GM12878 (cell line): ENCODE data around the gene GLS. TPM values are rescaled to one million over a fixed set of nuclear protein-coding genes. Genes with fewer than 3 reads are reported as not detected.
"Not testable (repeated sequence)": the region's sequence is repeated elsewhere in the genome, so short reads cannot be mapped to it uniquely, and the experiment has no call there.

Experiments used
- ATAC-seq: fragments of 200-7000 bp; cut with Tn5 transposase; 3 replicates; pipeline ENCODE4 v1.9.1; 2020; ENCODE audit warnings: mild to moderate bottlenecking, moderate library complexity
- BruUV-seq: library from RNA; stranded (reverse); fragments of 400-500 nt; replicated peaks from 2 replicates; lab custom pipeline; 2021; lab: Mats Ljungman, UMichigan
- CTCF ChIA-PET: fragments of 300-600 bp; sonication (Branson Sonifier 250); formaldehyde crosslinking; extraction: SDS; loops from one replicate; lab custom pipeline; 2021; ENCODE audit warnings: inconsistent platforms; lab: Yijun Ruan, JAX
- POLR2A ChIA-PET: fragments of 350-600 bp; formaldehyde crosslinking; extraction: SDS; loops from one replicate; lab custom pipeline; 2021; ENCODE audit warnings: inconsistent platforms; lab: Charles Lee
- RAD21 ChIA-PET: fragments of 300-600 bp; sonication (Branson Sonifier 250); formaldehyde crosslinking; loops from one replicate; lab custom pipeline; 2023; ENCODE audit warnings: antibody characterized with exemption; ENCODE audit not compliant: unreplicated experiment; lab: Charles Lee
- SMC1A ChIA-PET: fragments of 300-600 bp; sonication (Branson Sonifier 250); formaldehyde crosslinking; loops from one replicate; lab custom pipeline; 2023; ENCODE audit not compliant: unreplicated experiment, uncharacterized antibody; lab: Charles Lee
- DNase-seq: peaks from one replicate; pipeline ENCODE4 v3.0.0-alpha.2; 2011; ENCODE audit warnings: low read depth, low spot score
- FAIRE-seq: peaks from 3 replicates; lab custom pipeline; 2011; peaks lifted over from hg19 to GRCh38; lab: Jason Lieb, UNC
- H2AFZ ChIP-seq: 2 replicates; pipeline ENCODE4 v1.6.0; 2011; ENCODE audit warnings: low read depth, low read length, control low read depth; ENCODE audit not compliant: control insufficient read depth
- H3K27ac ChIP-seq: 2 replicates; pipeline ENCODE4 v1.5.1; 2011; ENCODE audit warnings: control low read depth; ENCODE audit not compliant: control insufficient read depth, insufficient read depth
- H3K27me3 ChIP-seq, 2 experiments: replicated peaks in 1 of 2; 2 replicates each; pipeline versions ENCODE4 v1.6.0 to v1.6.1; 2011; ENCODE audit warnings: low read length in 1 of 2; ENCODE audit not compliant: control insufficient read depth in 2 of 2, insufficient read depth in 2 of 2
- H3K36me3 ChIP-seq, 2 experiments: 2 replicates each; pipeline ENCODE4 v1.5.1; 2011; ENCODE audit warnings: low read length in 1 of 2; ENCODE audit not compliant: control insufficient read depth in 2 of 2, insufficient read depth in 2 of 2
- H3K4me1 ChIP-seq: 2 replicates; pipeline ENCODE4 v1.6.1; 2011; ENCODE audit warnings: mild to moderate bottlenecking, low read length, moderate library complexity, mixed read lengths; ENCODE audit not compliant: control insufficient read depth, insufficient read depth
- H3K4me2 ChIP-seq: 2 replicates; pipeline ENCODE4 v1.6.0; 2011; ENCODE audit warnings: control low read depth; ENCODE audit not compliant: control insufficient read depth, insufficient read depth
- H3K4me3 ChIP-seq: fragments of 200-600 bp; sonication (generic); 2 replicates; pipeline ENCODE4 v1.5.1; 2016
- H3K79me2 ChIP-seq: 2 replicates; pipeline ENCODE4 v1.6.0; 2011; ENCODE audit warnings: low read length; ENCODE audit not compliant: control insufficient read depth, insufficient read depth
- H3K9ac ChIP-seq: 2 replicates; pipeline ENCODE4 v1.8.0; 2011; ENCODE audit warnings: low read length, control low read depth, mixed read lengths; ENCODE audit not compliant: control insufficient read depth, insufficient read depth
- H3K9me3 ChIP-seq: replicated peaks from 3 replicates; pipeline ENCODE4 v1.5.1; 2011; ENCODE audit warnings: mild to moderate bottlenecking, low read length; ENCODE audit not compliant: control insufficient read depth, insufficient read depth
- H4K20me1 ChIP-seq: 2 replicates; pipeline ENCODE4 v1.6.0; 2011; ENCODE audit not compliant: control insufficient read depth, insufficient read depth
- BHLHE40 ChIP-seq, 2 experiments: fragments of 450-650 bp in 1 of 2; IDR thresholded peaks; 2 replicates each; pipeline ENCODE4 v1.6.1; 2011 to 2017; ENCODE audit warnings: low read depth in 2 of 2, borderline replicate concordance in 1 of 2, improper control_type of control experiment in 1 of 2, low read length in 1 of 2, mild to moderate bottlenecking in 1 of 2
- HSF1 ChIP-seq: fragments of 150-350 bp; IDR thresholded peaks from 2 replicates; pipeline ENCODE4 v1.6.1; 2014; ENCODE audit warnings: mild to moderate bottlenecking, low read depth, low read length
- JUND ChIP-seq: IDR thresholded peaks from 2 replicates; pipeline ENCODE4 v1.6.1; 2012; ENCODE audit warnings: low read depth, mild to moderate bottlenecking, low read length, improper control_type of control experiment, moderate library complexity
- PAX8 ChIP-seq: fragments of 450-650 bp; IDR thresholded peaks from 2 replicates; pipeline ENCODE4 v1.6.1; 2017; ENCODE audit warnings: mild to moderate bottlenecking, moderate library complexity
- POLR2AphosphoS2 ChIP-seq: IDR thresholded peaks from 2 replicates; pipeline ENCODE4 v1.6.1; 2011; ENCODE audit warnings: low read depth, mild to moderate bottlenecking, low read length, improper control_type of control experiment, moderate library complexity
- RB1 ChIP-seq: fragments of 450-650 bp; formaldehyde crosslinking; IDR thresholded peaks from 2 replicates; pipeline ENCODE4 v1.6.1; 2017; ENCODE audit warnings: mild to moderate bottlenecking, borderline replicate concordance
- RELA ChIP-seq: fragments of 450-650 bp; IDR thresholded peaks from 2 replicates; pipeline ENCODE4 v1.8.0; 2014; ENCODE audit warnings: borderline replicate concordance; ENCODE audit not compliant: partially characterized antibody
- SIN3A ChIP-seq: IDR thresholded peaks from 2 replicates; pipeline ENCODE4 v1.6.1; 2012; ENCODE audit warnings: low read depth, low read length, improper control_type of control experiment
- STAT3 ChIP-seq: IDR thresholded peaks from 2 replicates; pipeline ENCODE4 v1.6.1; 2011; ENCODE audit warnings: low read depth, low read length, improper control_type of control experiment
- WGBS: methylation state at CpG from one replicate; pipeline ENCODE4 v1.1.6; 2016; ENCODE audit warnings: low lambda C conversion rate; ENCODE audit not compliant: insufficient replicate concordance, insufficient coverage; ENCODE audit errors: missing lambda C conversion rate; 5-methylcytosine and 5-hydroxymethylcytosine counted together
- in situ Hi-C: fragments of 300-500 bp; cut with MboI; formaldehyde crosslinking; loops from 9 replicates; pipeline ENCODE4 v1.14.3; 2018; ENCODE audit warnings: mixed read lengths
- intact Hi-C: fragments of 100-400 bp; cut with micrococcal nuclease; formaldehyde crosslinking; loops from one replicate; pipeline ENCODE4 v1.14.2; 2022; ENCODE audit not compliant: unreplicated experiment
- polyA plus RNA-seq, 11 experiments: library from polyadenylated mRNA; depleted of rRNA in 4 of 11; unstranded in 6 of 11; stranded (reverse) in 5 of 11; fragments of >200 nt; fragmentation: Nextera tagmentation in 4 of 11; fragmentation: Illumina TruSeq in 1 of 11; extraction: Ambion mirVana in 4 of 11; extraction: Trizol in 1 of 11; gene quantifications; 1 replicate in 1 of 11; 2 replicates in 10 of 11; pipeline versions ENCODE4 v1.2.1 to v1.2.3, GENCODE V29; 2011 to 2016; ENCODE audit warnings: inconsistent platforms in 2 of 11, missing spikeins in 2 of 11, low read depth in 1 of 11
- total RNA-seq, 4 experiments: library from RNA; depleted of rRNA in 3 of 4; stranded (reverse); fragments of >200 nt in 3 of 4; fragmentation: Illumina TruSeq in 1 of 4; extraction: Trizol in 1 of 4; gene quantifications; 2 replicates each; pipeline versions ENCODE4 v1.2.1 to v1.2.3, GENCODE V29; 2013 to 2021

GLS gene
- total and polyA plus RNA-seq, 10 of the 15 experiments (the other 5 are each of a cell fraction or from before 2014, with no cell fraction given), result 15.7 to 145 (median 70.8) TPM

GRCh38 chr2:190869721-190870120 is 10.9 kb upstream of the GLS start:
- DNase-seq, result no peak
- FAIRE-seq, result no peak
- Histone ChIP-seq H3K79me2 (no peaks in the 10 kb centered on the region), H3K27ac (no peak overlapping the region), H3K9ac (no peak overlapping the region), H3K4me1 (no peaks in the 10 kb centered on the region), H3K4me3 (no peak overlapping the region), H3K4me2 (no peak overlapping the region), H3K9me3 (no peaks in the 10 kb centered on the region; the same call in 2 of the 3 replicates), H3K27me3 (no peaks in the 10 kb centered on the region), H4K20me1 (no peaks in the 10 kb centered on the region), H2AFZ (no peak overlapping the region), H3K36me3 (no peaks in the 10 kb centered on the region)
- in situ Hi-C loops, result no loop called here
- ATAC-seq, result no peak
- intact Hi-C loops, result no loop called here
- no TSS peak for BruUV-seq
- ChIA-PET RAD21 (interaction anchor here (1.5 kb wide), 1 partner anchor 17 kb away, joined by 3 read pairs; no protein-coding TSS in a partner anchor), POLR2A (no interaction called here), SMC1A (interaction anchor here (1.3 kb wide), 1 partner anchor 23 kb away, joined by 5 read pairs; no protein-coding TSS in a partner anchor), CTCF (interaction anchor here (1.1 to 5.5 kb wide), 3 partner anchors 19 to 78 kb away, joined by 3 to 26 read pairs (median 3); no protein-coding TSS in a partner anchor)
- TF ChIP-seq STAT3, result no peak
- no peak for TF ChIP-seq PAX8
- no peak for TF ChIP-seq SIN3A
- TF ChIP-seq JUND, result no peak
- TF ChIP-seq BHLHE40 (IDR thresholded peaks at IDR 0.05; ENCODE audit: borderline replicate concordance in 1 of 2, low read depth in 2 of 2, low read length in 1 of 2), result no peak
- no peak for TF ChIP-seq POLR2AphosphoS2
- TF ChIP-seq RELA, result no peak
- no peak for TF ChIP-seq RB1
- TF ChIP-seq HSF1, result no peak
- 83% methylated on average over 5 of the region's 5 CpGs for WGBS

- intact Hi-C loops, DNase-seq, H4K20me1 ChIP-seq, CTCF ChIA-PET, FAIRE-seq, H3K4me2 ChIP-seq, H3K36me3 ChIP-seq, ATAC-seq, H3K9ac ChIP-seq, SMC1A ChIA-PET, POLR2A ChIA-PET, H3K27me3 ChIP-seq, H2AFZ ChIP-seq, in situ Hi-C loops, H3K9me3 ChIP-seq, H3K4me1 ChIP-seq, H3K27ac ChIP-seq, BruUV-seq, H3K4me3 ChIP-seq, H3K79me2 ChIP-seq, RAD21 ChIA-PET: not testable (repeated sequence)
- 96% methylated on average over 7 of the region's 7 CpGs for WGBS
Measured at GRCh38 chr2:190873451-190873850, 7.2 kb upstream of the GLS start.
